ENCODE measurements around the gene TRIM44.

- TF ChIP-seq CTCF (IDR thresholded peaks at IDR 0.05) (no peak), POLR2A (IDR thresholded peaks at IDR 0.05) (no peak), POLR2AphosphoS5 (IDR thresholded peaks at IDR 0.05) (no peak)
These were observed 135.8 kb downstream of the TRIM44 start for GRCh38 chr11:35798423-35798822.
